ENCODE results near the gene VDAC2.
A peak's percentile ranks its signal among the peaks of the same experiment; 100 is the strongest.
"Not testable (repeated sequence)": the region's sequence is repeated elsewhere in the genome, so short reads cannot be mapped to it uniquely, and the experiment has no call there.

The VDAC2 gene

DNA sequence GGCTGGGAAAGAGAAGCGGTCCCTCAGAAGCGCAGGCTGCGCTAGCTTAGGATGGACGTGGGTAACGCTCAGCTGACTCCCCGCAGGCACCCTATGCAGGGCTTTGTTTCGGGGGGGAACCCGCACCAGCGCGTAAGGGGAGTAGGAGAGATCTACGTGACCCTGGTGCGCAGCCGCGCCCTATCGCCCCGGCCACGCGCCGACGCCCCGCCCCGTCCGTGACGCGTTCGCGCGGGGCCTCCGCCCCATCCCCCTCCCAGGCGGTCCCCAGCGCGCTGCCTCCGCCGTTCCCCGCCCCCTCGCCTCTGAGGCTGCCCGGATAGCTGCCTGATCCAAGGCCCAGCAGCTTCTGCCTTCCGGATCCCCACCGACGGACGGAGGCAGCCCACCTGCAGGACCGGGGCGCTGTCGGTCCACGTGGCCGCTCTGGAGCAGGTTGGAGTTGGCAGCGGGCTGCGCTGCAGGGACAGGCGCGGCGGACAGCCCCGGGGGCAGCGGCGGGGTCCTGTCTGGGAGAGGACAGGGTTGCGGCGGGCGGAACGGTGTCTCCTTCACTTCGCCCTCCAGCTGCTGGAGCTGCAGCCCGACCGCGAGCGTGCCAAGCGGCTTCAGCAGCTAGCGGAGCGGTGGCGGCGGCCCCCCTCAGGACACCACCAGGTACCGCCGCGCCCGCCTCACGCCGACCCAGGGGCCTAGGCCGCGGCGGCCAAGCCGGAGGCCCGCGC is at the start of gene VDAC2:
VDAC2 (plus strand) TSS at position 515 of the 725 bp plus-strand sequence. CDS start 363 bp downstream, outside the sequence.
- DNase-seq, result peak; percentile 95 to 96

GRCh38 chr10:75165684-75166622 is 44.6 kb upstream of the VDAC2 start:
- peak in 1 of 2 donors; percentile 41 for DNase-seq

DNA sequence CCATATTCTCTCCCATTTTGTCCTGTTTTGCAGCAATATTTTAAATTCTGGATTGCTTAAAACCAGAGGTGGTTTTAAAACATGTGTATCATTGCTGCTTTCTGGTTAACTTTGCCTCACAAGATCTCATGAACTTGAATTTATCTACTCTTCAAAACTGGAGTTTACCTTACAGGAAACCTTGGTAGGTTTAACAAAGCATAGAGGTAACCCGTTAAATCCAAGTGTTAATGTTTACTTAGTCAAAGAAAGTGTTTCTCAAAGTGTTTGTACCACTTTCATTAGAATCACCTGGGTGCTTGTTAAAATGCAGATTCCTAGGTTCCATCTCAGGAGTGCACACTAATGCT is 44.0 kb upstream of the VDAC2 start:
- no peak for DNase-seq

- no peak for DNase-seq
These were observed 42.3 kb upstream of the VDAC2 start for GRCh38 chr10:75168275-75168674.

DNA sequence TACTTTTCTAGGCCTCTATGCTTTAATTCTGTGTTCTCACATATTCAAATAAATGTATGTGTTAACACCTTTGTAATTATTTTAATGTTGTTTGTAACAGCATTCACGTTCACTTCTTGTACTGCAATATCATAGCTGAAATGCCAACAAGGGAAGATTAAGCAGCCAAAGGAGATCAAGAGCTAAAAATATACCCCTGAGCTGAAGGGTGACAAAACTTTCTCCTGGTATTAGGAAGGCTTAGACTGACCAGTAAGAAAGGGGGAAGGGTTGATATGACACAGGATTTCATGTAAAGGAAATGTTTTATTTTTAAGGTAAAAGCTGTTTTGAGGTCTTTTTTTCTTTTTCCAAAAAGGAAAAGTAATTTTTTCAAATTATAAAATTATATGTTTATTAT is 40.4 kb upstream of the VDAC2 start:
- DNase-seq, result no peak

DNA sequence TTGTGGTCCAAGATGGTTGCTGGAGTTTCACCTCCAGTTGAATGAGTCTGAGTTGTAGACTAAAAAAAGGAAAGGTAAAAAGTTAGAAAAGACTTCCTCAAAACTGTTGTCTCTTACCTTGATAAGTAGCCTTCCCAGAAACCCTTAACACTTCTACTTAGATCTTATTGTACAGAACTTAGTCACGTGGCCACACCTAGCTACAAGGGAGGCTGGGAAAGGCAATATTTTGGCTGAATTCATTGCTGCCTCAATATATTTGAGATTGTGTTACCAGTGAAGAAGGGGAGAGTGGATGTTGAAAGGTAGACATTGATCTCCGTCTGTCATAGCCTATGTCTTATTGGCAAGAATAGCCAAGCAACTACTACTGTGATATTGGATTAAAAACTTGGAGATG is 35.5 kb upstream of the VDAC2 start:
- no peak for DNase-seq

DNA sequence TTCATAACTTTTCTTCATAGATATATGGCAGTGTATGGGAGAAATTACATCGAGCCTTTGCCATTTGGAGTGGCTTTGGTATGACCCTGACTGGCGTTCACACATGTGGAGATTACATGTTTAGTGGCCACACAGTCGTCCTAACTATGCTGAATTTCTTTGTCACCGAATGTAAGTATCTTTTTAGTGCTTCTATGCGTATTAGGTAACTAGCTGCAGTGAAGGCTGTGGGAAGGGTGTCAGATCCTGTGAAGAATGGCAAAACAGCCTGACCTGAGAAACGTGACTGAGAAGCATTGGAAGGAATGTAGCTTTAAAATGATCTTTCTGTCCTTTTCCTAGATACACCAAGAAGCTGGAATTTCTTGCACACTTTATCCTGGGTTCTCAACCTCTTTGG is 34.5 kb upstream of the VDAC2 start:
- no peak for DNase-seq

GRCh38 chr10:75176736-75177135 is 33.9 kb upstream of the VDAC2 start:
- no peak for DNase-seq

DNA sequence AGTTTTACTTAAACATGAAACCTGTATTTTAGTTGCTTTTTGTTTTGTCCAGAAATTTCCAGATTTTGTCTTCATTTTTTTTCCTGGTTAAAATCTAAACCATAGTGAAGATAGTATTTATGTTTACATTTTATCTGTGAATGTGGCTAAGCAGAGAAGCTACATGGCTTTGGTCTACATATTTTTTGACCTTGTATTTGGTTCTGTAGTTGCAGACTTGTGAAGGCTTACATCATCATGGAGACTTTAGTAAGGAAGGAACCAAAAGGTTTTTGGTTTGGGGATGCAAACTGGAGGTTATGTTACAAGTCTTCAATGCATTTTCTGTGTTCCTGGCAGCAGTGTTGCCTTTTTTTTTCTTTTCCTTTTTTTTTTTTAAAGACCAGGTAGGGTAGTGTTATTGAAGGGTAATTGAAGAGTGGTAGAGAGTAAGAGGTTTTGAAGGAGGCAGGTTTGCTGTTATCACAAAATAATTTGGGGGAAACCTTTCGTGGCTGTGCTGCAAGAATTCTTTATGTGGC is 30.9 kb upstream of the VDAC2 start:
- no peak for DNase-seq

GRCh38 chr10:75180592-75180991 is 30.0 kb upstream of the VDAC2 start:
- no peak for DNase-seq

GRCh38 chr10:75181073-75181472 is 29.5 kb upstream of the VDAC2 start:
- DNase-seq, result no peak

DNA sequence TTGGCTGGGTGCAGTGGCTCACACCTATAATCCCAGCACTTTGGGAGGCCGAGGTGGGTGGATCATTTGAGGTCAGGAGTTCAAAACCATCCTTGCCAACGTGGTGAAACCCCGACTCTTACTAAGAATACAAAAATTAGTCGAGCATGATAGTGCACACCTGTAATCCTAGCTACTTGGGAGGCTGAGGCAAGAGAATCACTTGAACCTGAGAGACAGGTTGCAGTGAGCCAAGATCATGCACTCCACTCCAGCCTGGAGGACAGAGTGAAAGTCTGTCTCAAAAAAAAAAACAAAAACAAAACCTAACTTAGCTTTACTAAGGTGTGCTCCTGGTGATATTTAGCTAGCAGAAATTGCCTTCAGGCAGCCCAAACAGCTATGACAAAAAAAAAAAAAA is 24.3 kb upstream of the VDAC2 start:
- DNase-seq, result no peak

GRCh38 chr10:75187961-75188426 is 22.6 kb upstream of the VDAC2 start:
- peak; percentile 79 to 83 for DNase-seq

DNA sequence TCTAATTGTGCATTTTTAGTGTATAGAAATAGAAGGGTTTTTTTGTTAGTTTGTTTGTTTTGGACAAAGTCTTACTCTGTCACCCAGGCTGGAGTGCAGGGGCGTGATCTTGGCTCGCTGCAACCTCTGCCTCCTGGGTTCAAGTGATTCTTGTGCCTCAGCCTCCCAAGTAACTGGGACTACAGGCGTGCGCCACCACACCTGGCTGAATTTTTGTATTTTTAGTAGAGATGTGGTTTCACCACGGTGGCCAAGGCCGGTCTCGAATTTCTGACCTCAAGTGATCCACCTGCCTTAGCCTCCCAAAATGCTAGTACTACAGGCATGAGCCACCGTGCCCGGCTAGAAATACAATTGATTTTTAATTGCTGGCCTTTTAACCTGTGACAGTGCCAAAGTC is 22.1 kb upstream of the VDAC2 start:
- not testable (repeated sequence) for DNase-seq

GRCh38 chr10:75189266-75190096 is 21.1 kb upstream of the VDAC2 start:
- DNase-seq, result no peak

- DNase-seq, result peak in 1 of 2 donors; percentile 44
These were observed 18.6 kb upstream of the VDAC2 start for GRCh38 chr10:75191821-75192568.

- not testable (repeated sequence) for DNase-seq
These were observed 16.0 kb upstream of the VDAC2 start for GRCh38 chr10:75194625-75195024.

DNA sequence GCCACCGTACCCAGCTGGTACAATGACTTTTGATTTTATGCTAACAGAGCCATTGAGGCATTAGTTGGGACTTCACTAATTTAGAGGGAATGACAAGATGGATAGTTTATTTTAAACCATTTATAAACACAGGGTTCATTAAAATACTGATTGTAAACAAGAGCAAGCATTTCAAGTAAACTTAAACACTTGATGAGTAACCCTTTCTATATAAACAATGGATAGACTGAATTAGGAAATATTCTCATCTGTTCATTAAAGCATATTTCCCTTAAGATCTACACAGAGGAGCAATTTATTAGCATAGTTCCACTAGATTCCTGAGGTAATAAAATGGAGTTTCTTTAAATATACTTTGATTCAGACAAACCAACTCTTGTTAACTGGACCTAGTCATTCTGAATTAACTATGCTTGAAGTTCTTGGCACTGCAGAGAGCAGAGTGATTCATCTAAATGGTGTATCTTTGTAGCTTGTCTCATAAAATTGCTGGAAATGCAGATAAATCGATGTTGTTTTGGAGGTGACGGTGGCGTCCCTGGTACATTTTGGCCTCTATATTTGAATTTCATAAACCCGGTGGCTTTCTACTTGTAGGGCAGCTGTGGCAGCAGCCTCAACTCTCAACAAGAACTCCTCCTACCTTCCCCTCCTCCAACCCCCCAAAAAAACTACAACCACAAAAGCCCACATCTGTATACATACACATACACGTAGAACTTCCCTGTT is 15.4 kb upstream of the VDAC2 start:
- no peak for DNase-seq

DNA sequence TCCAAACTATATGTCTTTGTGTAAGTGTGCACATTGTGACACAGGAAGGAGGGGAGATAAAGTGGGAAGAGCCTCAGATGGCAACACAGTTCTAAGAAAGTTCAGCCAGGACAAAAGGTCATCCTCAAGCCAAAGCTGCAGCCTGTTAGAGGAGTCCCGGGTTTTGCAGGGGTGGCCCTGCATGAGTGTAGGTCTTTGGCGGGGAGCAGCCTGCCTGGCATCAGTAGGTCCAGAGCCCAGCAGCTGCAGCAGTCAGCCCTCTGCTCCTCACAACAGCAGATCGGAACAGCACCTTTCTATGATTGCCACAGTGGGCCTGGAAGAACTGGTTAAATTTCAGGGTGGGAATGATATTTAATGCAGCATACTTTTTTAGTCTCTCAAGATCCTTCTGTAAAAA is 13.5 kb upstream of the VDAC2 start:
- no peak for DNase-seq

DNA sequence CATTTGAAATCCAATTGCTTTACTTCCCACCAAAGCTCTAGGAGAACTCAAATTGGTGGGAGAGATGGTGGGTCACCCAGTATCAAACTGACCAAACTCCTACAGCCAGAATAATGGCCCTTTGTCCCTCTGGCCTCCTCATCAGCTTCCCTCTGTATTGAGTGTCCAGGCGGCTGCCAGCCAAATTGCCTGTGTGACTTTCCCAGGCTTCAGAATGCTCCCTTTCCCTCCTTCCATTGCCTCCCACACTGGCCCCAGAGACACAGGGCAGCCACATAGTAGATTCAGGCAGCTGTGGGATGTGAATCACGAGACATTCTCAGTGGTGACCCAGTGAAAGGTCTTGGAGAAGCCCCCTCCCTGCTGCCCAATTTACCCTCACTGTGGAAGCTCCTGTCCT is 12.7 kb upstream of the VDAC2 start:
- DNase-seq, result no peak

- DNase-seq, result not testable (repeated sequence)
These were observed 10.6 kb upstream of the VDAC2 start for GRCh38 chr10:75199949-75200348.
